Measurements from ENCODE around the gene HOXD10.

The HOXD10 gene

GRCh38 chr2:176104316-176105077, 12.1 kb upstream of the HOXD10 start:
- Histone ChIP-seq H3K9me3 (ENCODE audit: control insufficient read depth in 2 of 2, low read length in 2 of 2) (no peaks in the 10 kb centered on the region), H3K27me3 (ENCODE audit: control insufficient read depth in 1 of 2, insufficient read depth in 2 of 2, low read length in 2 of 2) (peaks cover 80 to 91% of the 10 kb centered on the region in 2 donors), H3K36me3 (ENCODE audit: control insufficient read depth in 2 of 2, insufficient read depth in 2 of 2, low read length in 2 of 2) (no peaks in the 10 kb centered on the region), H3K27ac (ENCODE audit: low read length) (no peak overlapping the region), H3K9ac (ENCODE audit: low read length in 2 of 2) (no peak overlapping the region), H3K4me1 (ENCODE audit: control insufficient read depth, insufficient read depth, low read length) (peaks cover 35% of the 10 kb centered on the region), H3K4me3 (ENCODE audit: low read length in 2 of 2) (peak overlapping the region; percentile 22 to 31)

GRCh38 chr2:176105078-176105729, 11.4 kb upstream of the HOXD10 start:
- Histone ChIP-seq H3K36me3 (ENCODE audit: control insufficient read depth in 2 of 2, insufficient read depth in 2 of 2, low read length in 2 of 2) (no peaks in the 10 kb centered on the region), H3K9ac (ENCODE audit: low read length in 2 of 2) (no peak overlapping the region), H3K27me3 (ENCODE audit: control insufficient read depth in 1 of 2, insufficient read depth in 2 of 2, low read length in 2 of 2) (peaks cover 81 to 91% of the 10 kb centered on the region in 2 donors), H3K4me1 (ENCODE audit: control insufficient read depth, insufficient read depth, low read length) (peaks cover 31% of the 10 kb centered on the region), H3K27ac (ENCODE audit: low read length) (no peak overlapping the region), H3K4me3 (ENCODE audit: low read length in 2 of 2) (no peak overlapping the region), H3K9me3 (ENCODE audit: control insufficient read depth in 2 of 2, low read length in 2 of 2) (no peaks in the 10 kb centered on the region)

- no peaks in the 10 kb centered on the region for H3K9me3 ChIP-seq (ENCODE audit: control insufficient read depth in 2 of 2, low read length in 2 of 2)
- H3K4me1 ChIP-seq (ENCODE audit: control insufficient read depth, insufficient read depth, low read length) = peaks cover 28% of the 10 kb centered on the region
- no peak overlapping the region for H3K27ac ChIP-seq (ENCODE audit: low read length)
- H3K27me3 ChIP-seq (ENCODE audit: control insufficient read depth in 1 of 2, insufficient read depth in 2 of 2, low read length in 2 of 2) = peaks cover 80 to 91% of the 10 kb centered on the region in 2 donors
- H3K36me3 ChIP-seq (ENCODE audit: control insufficient read depth in 2 of 2, insufficient read depth in 2 of 2, low read length in 2 of 2) = no peaks in the 10 kb centered on the region
- no peak overlapping the region for H3K9ac ChIP-seq (ENCODE audit: low read length in 2 of 2)
- peak overlapping the region in 1 of 2 donors; percentile 49 for H3K4me3 ChIP-seq (ENCODE audit: low read length in 2 of 2)
Observed at GRCh38 chr2:176105730-176106580, 10.6 kb upstream of the HOXD10 start.

- no peak within 1 kb of the TSS for H3K9ac ChIP-seq (ENCODE audit: low read length in 2 of 2)
- H3K36me3 ChIP-seq (ENCODE audit: control insufficient read depth in 2 of 2, insufficient read depth in 2 of 2, low read length in 2 of 2) = no peaks in the 10 kb centered on the region
- H3K9me3 ChIP-seq (ENCODE audit: control insufficient read depth in 2 of 2, low read length in 2 of 2) = no peaks in the 10 kb centered on the region
- H3K27me3 ChIP-seq (ENCODE audit: control insufficient read depth in 1 of 2, insufficient read depth in 2 of 2, low read length in 2 of 2) = peaks cover 79 to 91% of the 10 kb centered on the region in 2 donors
- peaks cover 29% of the 10 kb centered on the region for H3K4me1 ChIP-seq (ENCODE audit: control insufficient read depth, insufficient read depth, low read length)
- peak within 1 kb of the TSS; percentile 16 to 49 for H3K4me3 ChIP-seq (ENCODE audit: low read length in 2 of 2)
- H3K27ac ChIP-seq (ENCODE audit: low read length) = no peak within 1 kb of the TSS
Observed at GRCh38 chr2:176106581-176107539, 9.7 kb upstream of the HOXD10 start, which contains the start of gene HOXD11. Gene HOXD11, plus strand, starts transcription at chr2:176107280. Its CDS starts 76 bp downstream, at chr2:176107356.

- H3K9ac ChIP-seq (ENCODE audit: low read length in 2 of 2) = no peak overlapping the region
- H3K9me3 ChIP-seq (ENCODE audit: control insufficient read depth in 2 of 2, low read length in 2 of 2) = peaks cover 0 to 4% of the 10 kb centered on the region in 2 donors
- H3K36me3 ChIP-seq (ENCODE audit: control insufficient read depth in 2 of 2, insufficient read depth in 2 of 2, low read length in 2 of 2) = no peaks in the 10 kb centered on the region
- H3K4me1 ChIP-seq (ENCODE audit: control insufficient read depth, insufficient read depth, low read length) = peaks cover 31% of the 10 kb centered on the region
- no peak overlapping the region for H3K27ac ChIP-seq (ENCODE audit: low read length)
- peaks cover 81 to 91% of the 10 kb centered on the region in 2 donors for H3K27me3 ChIP-seq (ENCODE audit: control insufficient read depth in 1 of 2, insufficient read depth in 2 of 2, low read length in 2 of 2)
- H3K4me3 ChIP-seq (ENCODE audit: low read length in 2 of 2) = no peak overlapping the region
Observed at GRCh38 chr2:176107731-176108181, 8.8 kb upstream of the HOXD10 start.

- Histone ChIP-seq H3K4me3 (ENCODE audit: low read length in 2 of 2) (no peak overlapping the region), H3K9me3 (ENCODE audit: control insufficient read depth in 2 of 2, low read length in 2 of 2) (peaks cover 0 to 4% of the 10 kb centered on the region in 2 donors), H3K4me1 (ENCODE audit: control insufficient read depth, insufficient read depth, low read length) (peaks cover 27% of the 10 kb centered on the region), H3K9ac (ENCODE audit: low read length in 2 of 2) (no peak overlapping the region), H3K27me3 (ENCODE audit: control insufficient read depth in 1 of 2, insufficient read depth in 2 of 2, low read length in 2 of 2) (peaks cover 81 to 91% of the 10 kb centered on the region in 2 donors), H3K27ac (ENCODE audit: low read length) (no peak overlapping the region), H3K36me3 (ENCODE audit: control insufficient read depth in 2 of 2, insufficient read depth in 2 of 2, low read length in 2 of 2) (no peaks in the 10 kb centered on the region)
Observed at GRCh38 chr2:176109192-176109901, 7.2 kb upstream of the HOXD10 start.

- no peak overlapping the region for H3K4me3 ChIP-seq (ENCODE audit: low read length in 2 of 2)
- H3K36me3 ChIP-seq (ENCODE audit: control insufficient read depth in 2 of 2, insufficient read depth in 2 of 2, low read length in 2 of 2) = no peaks in the 10 kb centered on the region
- peaks cover 0 to 4% of the 10 kb centered on the region in 2 donors for H3K9me3 ChIP-seq (ENCODE audit: control insufficient read depth in 2 of 2, low read length in 2 of 2)
- no peak overlapping the region for H3K9ac ChIP-seq (ENCODE audit: low read length in 2 of 2)
- H3K4me1 ChIP-seq (ENCODE audit: control insufficient read depth, insufficient read depth, low read length) = peaks cover 21% of the 10 kb centered on the region
- H3K27me3 ChIP-seq (ENCODE audit: control insufficient read depth in 1 of 2, insufficient read depth in 2 of 2, low read length in 2 of 2) = peaks cover 81 to 91% of the 10 kb centered on the region in 2 donors
- no peak overlapping the region for H3K27ac ChIP-seq (ENCODE audit: low read length)
Observed at GRCh38 chr2:176109946-176110345, 6.6 kb upstream of the HOXD10 start.

GRCh38 chr2:176110415-176111308, 5.9 kb upstream of the HOXD10 start:
- Histone ChIP-seq H3K27ac (ENCODE audit: low read length) (no peak overlapping the region), H3K4me1 (ENCODE audit: control insufficient read depth, insufficient read depth, low read length) (peaks cover 20% of the 10 kb centered on the region), H3K9me3 (ENCODE audit: control insufficient read depth in 2 of 2, low read length in 2 of 2) (peaks cover 0 to 4% of the 10 kb centered on the region in 2 donors), H3K36me3 (ENCODE audit: control insufficient read depth in 2 of 2, insufficient read depth in 2 of 2, low read length in 2 of 2) (no peaks in the 10 kb centered on the region), H3K4me3 (ENCODE audit: low read length in 2 of 2) (no peak overlapping the region), H3K9ac (ENCODE audit: low read length in 2 of 2) (no peak overlapping the region), H3K27me3 (ENCODE audit: control insufficient read depth in 1 of 2, insufficient read depth in 2 of 2, low read length in 2 of 2) (peaks cover 77 to 91% of the 10 kb centered on the region in 2 donors)

GRCh38 chr2:176111309-176111663, 5.3 kb upstream of the HOXD10 start:
- H3K9me3 ChIP-seq (ENCODE audit: control insufficient read depth in 2 of 2, low read length in 2 of 2) = peaks cover 0 to 4% of the 10 kb centered on the region in 2 donors
- H3K27ac ChIP-seq (ENCODE audit: low read length) = no peak overlapping the region
- no peak overlapping the region for H3K4me3 ChIP-seq (ENCODE audit: low read length in 2 of 2)
- peaks cover 20% of the 10 kb centered on the region for H3K4me1 ChIP-seq (ENCODE audit: control insufficient read depth, insufficient read depth, low read length)
- no peaks in the 10 kb centered on the region for H3K36me3 ChIP-seq (ENCODE audit: control insufficient read depth in 2 of 2, insufficient read depth in 2 of 2, low read length in 2 of 2)
- H3K27me3 ChIP-seq (ENCODE audit: control insufficient read depth in 1 of 2, insufficient read depth in 2 of 2, low read length in 2 of 2) = peaks cover 77 to 91% of the 10 kb centered on the region in 2 donors
- H3K9ac ChIP-seq (ENCODE audit: low read length in 2 of 2) = no peak overlapping the region
